Measurements from ENCODE around the gene TRAT1.

TRAT1 gene

GRCh38 chr3:108887121-108887520, 64.5 kb downstream of the TRAT1 start:
- no peak overlapping the region for H3K4me3 Mint-ChIP-seq
- no peaks in the 10 kb centered on the region for H3K36me3 Mint-ChIP-seq (ENCODE audit: low read depth)
- no peak overlapping the region for H3K27ac Mint-ChIP-seq
- peaks cover 20% of the 10 kb centered on the region for H3K4me1 Mint-ChIP-seq (ENCODE audit: low read depth)
- no peaks in the 10 kb centered on the region for H3K27me3 Mint-ChIP-seq
- H3K9me3 Mint-ChIP-seq: no peaks in the 10 kb centered on the region

GRCh38 chr3:108887777-108888176, 65.2 kb downstream of the TRAT1 start:
- Mint-ChIP-seq H3K36me3 (ENCODE audit: low read depth) (no peaks in the 10 kb centered on the region), H3K9me3 (no peaks in the 10 kb centered on the region), H3K4me1 (ENCODE audit: low read depth) (peaks cover 16% of the 10 kb centered on the region), H3K4me3 (no peak overlapping the region), H3K27ac (no peak overlapping the region), H3K27me3 (no peaks in the 10 kb centered on the region)

DNA sequence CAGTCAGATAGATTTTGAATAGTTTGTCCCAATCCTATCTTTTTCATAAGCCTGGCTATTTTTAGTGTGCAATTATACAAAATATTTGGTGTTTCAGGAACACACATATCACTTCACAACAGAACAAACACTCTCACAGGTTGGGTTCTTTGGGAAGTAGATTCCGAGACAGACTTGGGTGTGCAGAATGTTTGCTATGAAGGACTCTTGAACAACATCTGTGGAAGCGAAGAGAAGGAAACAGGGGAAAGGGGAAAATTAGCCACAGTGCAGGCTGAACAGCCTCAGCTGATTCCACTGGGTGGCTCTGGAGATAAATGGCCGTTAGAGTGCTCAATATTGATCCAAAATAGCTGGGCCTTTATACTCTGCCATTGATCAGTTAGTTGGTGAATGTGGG, 69.2 kb downstream of the TRAT1 start:
- no peak overlapping the region for H3K27ac Mint-ChIP-seq
- H3K4me1 Mint-ChIP-seq (ENCODE audit: low read depth): no peaks in the 10 kb centered on the region
- H3K4me3 Mint-ChIP-seq: no peak overlapping the region
- no peaks in the 10 kb centered on the region for H3K9me3 Mint-ChIP-seq
- H3K36me3 Mint-ChIP-seq (ENCODE audit: low read depth): no peaks in the 10 kb centered on the region
- H3K27me3 Mint-ChIP-seq: no peaks in the 10 kb centered on the region

DNA sequence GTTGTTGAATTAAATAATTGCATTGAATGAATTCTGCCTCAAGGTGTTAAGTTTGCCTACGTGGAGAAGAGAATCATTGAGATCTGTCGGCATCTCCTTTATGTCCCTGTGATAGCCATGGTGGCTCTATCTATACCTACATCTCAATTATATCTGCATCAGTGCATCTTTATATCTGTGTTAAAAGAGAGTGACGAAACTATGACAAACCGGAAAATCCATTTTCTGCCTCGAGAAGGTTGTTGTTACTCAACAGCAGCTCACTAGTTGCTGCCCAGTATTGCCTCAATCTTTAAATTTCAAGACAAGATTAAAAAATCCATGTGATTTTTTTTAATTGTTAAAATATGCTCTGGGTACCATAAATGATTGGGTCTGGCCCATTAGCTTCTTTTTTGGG, 72.4 kb downstream of the TRAT1 start:
- peaks cover 13% of the 10 kb centered on the region for H3K4me1 Mint-ChIP-seq (ENCODE audit: low read depth)
- no peak overlapping the region for H3K27ac Mint-ChIP-seq
- H3K4me3 Mint-ChIP-seq: no peak overlapping the region
- H3K36me3 Mint-ChIP-seq (ENCODE audit: low read depth): no peaks in the 10 kb centered on the region
- H3K9me3 Mint-ChIP-seq: no peaks in the 10 kb centered on the region
- H3K27me3 Mint-ChIP-seq: no peaks in the 10 kb centered on the region

DNA sequence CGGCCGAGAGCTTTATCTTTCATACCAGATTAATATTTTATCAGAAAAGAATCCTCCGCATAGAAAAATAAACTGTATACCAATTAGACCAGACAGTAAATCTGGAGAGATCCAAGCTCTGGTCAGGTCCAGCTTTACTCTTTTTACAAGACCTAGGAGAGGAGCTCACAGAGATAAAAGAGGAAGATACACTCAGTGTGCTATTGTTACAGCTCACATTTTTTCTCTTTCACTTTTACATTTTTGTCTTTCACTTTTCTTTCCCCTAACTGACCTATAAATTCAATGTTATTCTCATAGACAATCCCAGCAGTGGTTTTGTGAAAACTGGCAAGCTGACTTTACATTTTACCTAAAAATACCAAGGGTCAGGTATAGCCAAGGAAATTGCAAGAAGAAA, 75.3 kb downstream of the TRAT1 start:
- H3K9me3 Mint-ChIP-seq: no peaks in the 10 kb centered on the region
- H3K27me3 Mint-ChIP-seq: no peaks in the 10 kb centered on the region
- peaks cover 26% of the 10 kb centered on the region for H3K4me1 Mint-ChIP-seq (ENCODE audit: low read depth)
- H3K27ac Mint-ChIP-seq: peak overlapping the region; percentile 51
- no peaks in the 10 kb centered on the region for H3K36me3 Mint-ChIP-seq (ENCODE audit: low read depth)
- no peak overlapping the region for H3K4me3 Mint-ChIP-seq

- Mint-ChIP-seq H3K36me3 (ENCODE audit: low read depth) (no peaks in the 10 kb centered on the region), H3K9me3 (no peaks in the 10 kb centered on the region), H3K4me1 (ENCODE audit: low read depth) (peaks cover 27% of the 10 kb centered on the region), H3K27me3 (no peaks in the 10 kb centered on the region), H3K27ac (no peak overlapping the region), H3K4me3 (no peak overlapping the region)
Measured at GRCh38 chr3:108899530-108899929, 76.9 kb downstream of the TRAT1 start.

All from stimulated activated naive CD8-positive, alpha-beta T cell treated with anti-CD3 and anti-CD28 coated beads, Interleukin-15, Interleukin-2, amounts not matched to agents 100 ng/mL and 50 ng/mL, for 24 hours (primary cell).